ENCODE results near the gene SEPTIN10.

DNA sequence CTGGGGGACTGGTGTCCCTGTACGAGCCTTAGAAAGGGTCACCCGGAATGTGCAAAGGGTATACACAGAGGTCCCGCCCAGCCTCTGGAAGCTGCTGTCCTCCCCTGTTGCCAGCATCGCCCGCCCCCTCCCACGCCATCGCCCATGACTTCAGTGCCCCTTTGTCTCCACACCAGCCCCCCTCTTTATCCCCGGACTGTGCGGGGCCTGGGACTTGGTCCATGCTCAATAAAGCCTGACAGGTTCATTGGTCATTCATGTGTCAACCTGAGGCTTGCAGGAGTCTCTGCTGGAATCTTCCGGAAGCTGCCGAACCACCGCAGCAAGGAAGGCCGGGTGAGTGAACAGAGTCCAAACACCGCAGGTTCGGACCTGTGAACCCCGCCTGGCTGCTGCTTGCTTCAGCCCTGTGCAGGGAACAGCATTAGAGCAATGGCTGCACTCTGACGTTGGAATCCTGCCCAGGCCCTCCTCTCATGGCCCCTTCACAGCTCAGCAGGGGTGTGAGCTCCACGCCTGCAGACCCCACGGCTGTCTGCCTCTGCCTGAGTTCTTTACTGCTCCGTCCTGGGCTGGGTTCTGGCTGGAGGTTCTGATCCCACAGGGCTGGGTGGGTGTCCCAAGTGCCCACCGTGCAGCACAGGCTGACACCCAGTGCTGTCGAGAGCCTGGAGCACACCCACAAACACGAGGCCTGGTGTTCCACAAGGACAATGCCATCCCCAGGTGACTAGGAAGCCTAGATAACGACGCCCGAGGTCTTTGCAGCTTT, 96.5 kb downstream of the SEPTIN10 start:
- TF ChIP-seq, protein P1, sequence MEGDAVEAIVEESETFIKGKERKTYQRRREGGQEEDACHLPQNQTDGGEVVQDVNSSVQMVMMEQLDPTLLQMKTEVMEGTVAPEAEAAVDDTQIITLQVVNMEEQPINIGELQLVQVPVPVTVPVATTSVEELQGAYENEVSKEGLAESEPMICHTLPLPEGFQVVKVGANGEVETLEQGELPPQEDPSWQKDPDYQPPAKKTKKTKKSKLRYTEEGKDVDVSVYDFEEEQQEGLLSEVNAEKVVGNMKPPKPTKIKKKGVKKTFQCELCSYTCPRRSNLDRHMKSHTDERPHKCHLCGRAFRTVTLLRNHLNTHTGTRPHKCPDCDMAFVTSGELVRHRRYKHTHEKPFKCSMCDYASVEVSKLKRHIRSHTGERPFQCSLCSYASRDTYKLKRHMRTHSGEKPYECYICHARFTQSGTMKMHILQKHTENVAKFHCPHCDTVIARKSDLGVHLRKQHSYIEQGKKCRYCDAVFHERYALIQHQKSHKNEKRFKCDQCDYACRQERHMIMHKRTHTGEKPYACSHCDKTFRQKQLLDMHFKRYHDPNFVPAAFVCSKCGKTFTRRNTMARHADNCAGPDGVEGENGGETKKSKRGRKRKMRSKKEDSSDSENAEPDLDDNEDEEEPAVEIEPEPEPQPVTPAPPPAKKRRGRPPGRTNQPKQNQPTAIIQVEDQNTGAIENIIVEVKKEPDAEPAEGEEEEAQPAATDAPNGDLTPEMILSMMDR (conservative IDR thresholded peaks at IDR 0.05 in 1 of 2, IDR thresholded peaks at IDR 0.05 in 1 of 2; ENCODE audit: extremely low read depth in 1 of 2, insufficient read depth in 1 of 2, low read depth in 1 of 2, low read length in 2 of 2), result no peak
- TF ChIP-seq EZH2 (IDR thresholded peaks at IDR 0.05; ENCODE audit: borderline replicate concordance, low read length), result no peak

All from mammary epithelial cell (primary cell).